Hematopoietic multipotent progenitor cell treated with erythropoietin and hydrocortisone succinate and interleukin-3 and kit ligand, for 17 days (in vitro differentiated cells): ENCODE results near the gene WDR45B.
"Not testable (repeated sequence)": the region's sequence is repeated elsewhere in the genome, so short reads cannot be mapped to it uniquely, and the experiment has no call there.

ENCODE experiments used
- DNase-seq: peaks from one replicate; pipeline ENCODE4 v3.0.0-alpha.2; 2015; ENCODE audit warnings: low spot score

WDR45B gene

GRCh38 chr17:82657926-82658325 is 9.7 kb upstream of the WDR45B start:
- no peak for DNase-seq

GRCh38 chr17:82656266-82656665 is 8.0 kb upstream of the WDR45B start:
- DNase-seq: no peak

GRCh38 chr17:82655523-82655922 is 7.3 kb upstream of the WDR45B start:
- no peak for DNase-seq

GRCh38 chr17:82655038-82655479 is 6.8 kb upstream of the WDR45B start:
- DNase-seq: no peak

- not testable (repeated sequence) for DNase-seq
Measured at GRCh38 chr17:82654611-82655010, 6.4 kb upstream of the WDR45B start.

DNA sequence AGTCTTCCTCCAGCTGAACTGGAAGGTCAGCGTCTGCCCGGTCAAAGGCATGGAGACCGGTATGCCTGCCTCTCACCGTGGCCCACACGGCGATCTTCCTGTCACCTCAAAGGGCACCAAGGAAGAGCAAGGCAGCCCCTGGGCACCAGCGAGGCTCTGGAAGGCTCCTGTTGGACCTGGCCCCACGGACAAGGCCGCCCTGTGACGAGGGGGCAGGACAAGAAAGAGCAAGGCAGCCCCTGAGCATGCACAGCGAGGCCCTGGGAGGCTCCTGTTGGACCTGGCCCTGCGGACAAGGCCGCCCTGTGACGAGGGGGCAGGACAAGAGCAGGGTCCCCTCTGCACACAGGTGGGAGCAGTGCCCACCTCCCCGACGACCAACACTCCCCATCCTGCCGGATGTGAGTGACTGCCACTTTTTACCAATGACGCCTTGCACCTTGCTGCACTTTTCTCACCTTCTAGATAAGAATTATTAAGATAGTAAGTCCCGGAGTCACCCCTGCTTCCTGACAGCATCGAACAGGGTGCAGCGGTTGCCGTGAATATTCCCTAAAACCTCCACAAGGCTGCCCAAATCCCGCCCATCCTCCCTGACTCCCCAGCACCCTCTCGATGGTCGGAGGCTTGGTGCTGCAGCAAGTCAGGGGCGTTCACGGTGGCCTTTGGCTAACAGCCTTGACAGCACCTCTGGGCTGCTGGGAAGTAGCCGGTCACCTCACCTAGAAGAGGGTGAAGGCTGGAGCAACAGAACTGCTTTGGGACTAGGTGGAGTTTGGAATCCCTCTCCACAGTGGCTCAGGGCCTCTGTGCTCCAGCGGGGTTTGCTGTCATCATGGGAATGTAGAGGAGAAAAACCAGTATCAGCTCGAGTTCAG is 5.6 kb upstream of the WDR45B start:
- no peak for DNase-seq

- no peak for DNase-seq
Measured at GRCh38 chr17:82650723-82651122, 2.5 kb upstream of the WDR45B start.

GRCh38 chr17:82649501-82650261 is 1.4 kb upstream of the WDR45B start:
- no peak for DNase-seq

DNA sequence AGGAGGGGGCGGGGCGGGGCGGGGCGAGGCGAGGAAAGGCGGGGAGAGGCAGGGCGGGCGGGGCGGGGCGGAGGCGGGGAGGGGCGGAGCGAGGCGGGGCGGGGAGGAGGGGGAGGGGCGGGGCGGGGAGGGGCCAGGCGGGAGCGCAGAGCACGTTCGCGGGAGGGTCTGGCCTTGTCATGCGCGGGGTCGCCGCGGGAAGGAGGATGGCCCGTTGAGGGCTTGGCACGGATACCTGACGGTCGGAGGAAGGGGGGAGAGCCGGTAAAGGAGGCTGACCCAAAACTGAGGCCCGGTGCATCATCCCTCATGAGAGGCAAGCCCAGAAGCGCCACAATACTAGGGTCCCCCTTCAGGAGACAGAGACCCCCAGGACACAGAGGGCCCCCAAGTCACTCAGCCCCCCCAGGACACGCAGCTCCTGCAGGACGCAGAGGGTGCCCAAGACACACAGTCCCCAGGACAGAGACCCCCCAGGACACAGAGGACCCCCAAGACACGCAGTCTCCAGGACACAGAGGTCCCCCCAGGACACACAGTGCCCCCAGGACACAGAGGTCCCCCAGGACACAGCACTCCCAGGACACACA is 593 bp upstream of the WDR45B start:
- peak; percentile 51 for DNase-seq

DNA sequence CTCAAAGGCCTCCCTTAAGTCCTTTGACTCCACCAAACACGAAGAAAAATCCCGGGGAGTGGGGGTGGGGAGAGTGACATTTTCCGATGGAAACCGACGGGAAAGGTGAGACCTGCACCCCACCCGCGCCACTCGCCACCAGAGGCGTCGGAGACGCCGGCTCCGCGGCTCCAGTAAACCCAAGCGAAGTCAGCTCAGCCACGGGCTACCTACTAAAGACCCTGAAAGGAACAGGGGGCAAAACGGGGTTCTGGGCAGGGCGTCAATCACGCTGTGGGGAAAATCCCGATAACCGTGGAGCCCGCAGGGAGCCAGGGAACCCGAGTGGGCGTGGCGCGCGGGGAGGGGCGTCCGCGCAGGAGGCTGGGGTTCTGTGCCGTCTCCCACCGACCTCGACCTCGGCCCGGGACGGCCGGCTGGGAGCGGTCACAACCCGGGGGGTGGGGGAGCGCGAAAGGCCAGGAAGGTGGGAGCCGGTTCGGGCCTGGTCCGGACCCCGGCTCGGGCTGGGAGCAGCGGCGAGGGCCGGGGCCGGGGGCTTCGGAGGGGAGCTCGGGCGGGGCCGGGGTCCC is 565 bp downstream of the WDR45B start:
- DNase-seq: peak; percentile 56

DNA sequence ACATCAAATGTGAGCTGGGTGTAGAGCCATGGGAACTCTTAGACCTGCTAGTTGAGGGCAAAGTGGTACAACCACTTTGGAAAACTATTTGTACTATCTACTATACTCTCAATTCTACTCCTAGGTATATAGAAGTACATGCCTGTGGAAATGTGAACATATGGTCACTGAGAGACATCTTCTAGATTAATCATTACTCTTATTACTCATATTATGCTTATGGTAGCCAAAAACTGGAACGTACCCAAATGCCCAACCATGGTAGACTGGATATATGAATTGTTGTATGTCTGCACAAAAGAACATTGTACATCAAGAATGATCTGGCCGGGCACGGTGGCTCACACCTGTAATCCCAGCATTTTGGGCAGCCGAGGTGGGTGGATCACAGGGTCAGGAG is 2.7 kb downstream of the WDR45B start:
- DNase-seq: no peak

GRCh38 chr17:82644148-82644547 is 4.1 kb downstream of the WDR45B start:
- no peak for DNase-seq

DNA sequence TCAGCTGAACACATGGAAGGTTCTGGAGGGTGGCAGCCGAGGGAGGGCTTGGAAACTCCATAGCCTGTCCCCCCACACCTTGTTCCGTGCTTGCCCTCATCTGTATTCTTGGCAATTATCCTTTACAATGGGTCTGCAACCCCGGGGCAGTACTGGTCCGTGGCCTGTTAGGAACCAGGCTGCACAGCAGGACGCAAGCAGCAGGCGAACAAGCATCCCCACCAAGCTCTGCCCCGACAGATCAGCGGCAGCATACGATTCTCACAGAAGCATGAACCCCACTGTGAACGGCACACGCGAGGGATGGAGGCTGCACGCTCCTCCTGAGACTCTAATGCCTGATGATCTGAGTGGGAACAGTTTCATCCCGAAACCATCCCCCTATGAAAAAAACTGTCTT is 6.2 kb downstream of the WDR45B start:
- no peak for DNase-seq

DNA sequence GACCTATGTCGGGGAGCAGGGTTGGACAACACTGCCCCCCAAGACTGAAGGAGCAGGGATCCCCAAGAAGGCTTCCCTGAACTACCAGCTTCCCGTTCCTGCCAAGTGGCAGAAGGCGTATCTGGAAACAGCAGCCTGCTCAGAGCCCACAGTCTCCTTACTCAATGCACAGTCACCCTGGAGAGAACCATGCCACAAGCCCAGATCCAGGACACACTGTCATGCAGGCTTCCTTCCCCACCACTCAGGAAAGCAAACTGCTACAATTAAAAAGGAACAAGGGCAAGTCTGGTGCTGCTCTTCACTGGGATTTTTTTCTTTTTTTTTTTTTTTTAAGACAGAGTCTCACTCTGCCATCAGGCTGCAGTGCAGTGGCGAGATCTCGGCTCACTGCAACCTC is 8.2 kb downstream of the WDR45B start:
- DNase-seq: no peak

DNA sequence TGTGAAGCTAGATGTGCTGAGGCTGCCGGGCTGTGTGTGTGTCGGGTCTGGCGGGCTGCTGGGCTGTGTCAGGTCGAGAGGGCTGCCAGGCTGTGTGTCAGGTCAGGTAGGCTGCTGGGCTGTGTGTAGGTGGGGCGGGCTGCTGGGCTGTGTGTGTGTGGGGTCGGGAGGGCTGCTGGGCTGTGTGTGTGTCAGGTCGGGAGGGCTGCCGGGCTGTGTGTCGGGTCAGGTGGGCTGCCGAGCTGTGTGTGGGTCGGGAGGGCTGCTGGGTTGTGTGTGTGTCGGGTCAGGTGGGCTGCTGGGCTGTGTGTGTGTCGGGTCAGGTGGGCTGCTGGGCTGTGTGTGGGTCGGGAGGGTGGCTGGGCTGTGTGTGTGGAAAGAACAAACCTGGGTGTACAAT is 8.6 kb downstream of the WDR45B start:
- DNase-seq: no peak

DNA sequence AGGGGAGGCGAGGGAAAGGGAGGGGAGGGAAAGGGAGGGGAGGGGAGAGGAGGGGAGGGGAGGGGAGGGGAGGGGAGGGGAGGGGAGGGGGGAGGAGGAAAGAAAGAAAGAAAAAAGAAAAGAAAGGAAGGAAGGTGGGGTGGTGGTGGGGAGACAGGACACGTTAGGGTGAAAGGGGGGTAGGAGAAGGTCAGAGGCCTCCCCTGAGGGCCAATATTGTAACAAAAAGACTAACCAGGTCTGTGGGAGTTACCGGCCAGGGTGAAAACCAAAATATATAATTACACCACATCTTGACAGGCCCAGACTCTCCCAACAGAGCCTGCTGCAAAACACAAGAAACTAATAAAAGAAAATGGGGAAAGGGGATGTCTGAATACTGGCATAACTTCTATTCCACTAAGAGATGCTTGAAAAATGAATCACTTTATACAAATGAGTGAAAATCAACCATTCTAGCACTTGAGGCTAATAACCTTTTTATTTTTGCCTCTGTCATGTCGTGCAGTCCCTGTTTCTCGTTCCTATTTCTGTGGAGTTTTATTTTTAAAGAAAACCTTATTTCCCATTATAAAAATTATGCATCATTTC is 10.0 kb downstream of the WDR45B start:
- DNase-seq: no peak

- no peak for DNase-seq
Measured at GRCh38 chr17:82636626-82637598, 11.3 kb downstream of the WDR45B start.

DNA sequence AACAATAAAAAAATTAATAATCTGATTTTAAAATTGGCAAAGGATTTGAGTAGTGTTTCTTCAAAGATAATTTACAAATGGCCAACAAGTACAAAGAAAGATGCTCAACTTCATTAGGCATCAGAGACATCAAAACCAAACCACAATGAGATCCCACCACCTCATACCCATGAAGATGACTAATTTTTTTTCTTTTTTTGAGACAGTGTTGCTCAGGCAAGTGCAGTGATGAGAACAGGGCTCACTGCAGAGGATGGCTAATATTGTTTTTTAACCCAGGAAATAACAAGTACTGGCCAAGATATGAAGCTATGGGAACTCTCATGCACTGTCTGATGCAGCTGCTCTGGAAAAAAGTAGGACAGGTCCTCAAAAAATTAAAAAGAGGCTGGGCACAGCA is 14.9 kb downstream of the WDR45B start:
- no peak for DNase-seq

DNA sequence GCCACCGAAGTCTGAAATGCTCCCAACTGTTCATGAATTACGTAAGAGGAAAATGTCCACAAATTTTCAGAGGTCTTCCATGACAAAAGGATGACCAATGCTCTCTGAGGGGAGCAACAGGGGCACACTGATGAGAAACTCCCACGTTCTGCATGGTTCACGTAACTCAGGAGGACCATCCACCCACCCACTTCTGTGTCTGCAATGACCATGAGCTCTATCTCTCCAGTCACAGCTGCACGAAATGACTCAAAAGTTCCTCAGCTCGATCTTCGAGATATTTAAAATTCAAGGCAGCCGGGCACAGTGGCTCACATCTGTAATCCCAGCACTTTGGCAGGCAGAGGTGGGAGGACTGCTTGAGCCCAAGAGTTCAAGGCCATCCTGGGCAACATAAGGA is 15.8 kb downstream of the WDR45B start:
- no peak for DNase-seq

GRCh38 chr17:82631544-82631943 is 16.7 kb downstream of the WDR45B start:
- no peak for DNase-seq

- DNase-seq: no peak
Measured at GRCh38 chr17:82630212-82630611, 18.0 kb downstream of the WDR45B start.
